GM12878 (cell line): Measurements from ENCODE around the gene PRX. TPM values are rescaled to one million over a fixed set of nuclear protein-coding genes. Genes with fewer than 3 reads are reported as not detected.
"Not testable (repeated sequence)": the region's sequence is repeated elsewhere in the genome, so short reads cannot be mapped to it uniquely, and the experiment has no call there.

Experiments used
- ATAC-seq: fragments of 200-7000 bp; cut with Tn5 transposase; 3 replicates; pipeline ENCODE4 v1.9.1; 2020; ENCODE audit warnings: mild to moderate bottlenecking, moderate library complexity
- BruUV-seq: library from RNA; stranded (reverse); fragments of 400-500 nt; replicated peaks from 2 replicates; lab custom pipeline; 2021; lab: Mats Ljungman, UMichigan
- CTCF ChIA-PET: fragments of 300-600 bp; sonication (Branson Sonifier 250); formaldehyde crosslinking; extraction: SDS; loops from one replicate; lab custom pipeline; 2021; ENCODE audit warnings: inconsistent platforms; lab: Yijun Ruan, JAX
- POLR2A ChIA-PET: fragments of 350-600 bp; formaldehyde crosslinking; extraction: SDS; loops from one replicate; lab custom pipeline; 2021; ENCODE audit warnings: inconsistent platforms; lab: Charles Lee
- RAD21 ChIA-PET: fragments of 300-600 bp; sonication (Branson Sonifier 250); formaldehyde crosslinking; loops from one replicate; lab custom pipeline; 2023; ENCODE audit warnings: antibody characterized with exemption; ENCODE audit not compliant: unreplicated experiment; lab: Charles Lee
- SMC1A ChIA-PET: fragments of 300-600 bp; sonication (Branson Sonifier 250); formaldehyde crosslinking; loops from one replicate; lab custom pipeline; 2023; ENCODE audit not compliant: unreplicated experiment, uncharacterized antibody; lab: Charles Lee
- DNase-seq: peaks from one replicate; pipeline ENCODE4 v3.0.0-alpha.2; 2011; ENCODE audit warnings: low read depth, low spot score
- FAIRE-seq: peaks from 3 replicates; lab custom pipeline; 2011; peaks lifted over from hg19 to GRCh38; lab: Jason Lieb, UNC
- H2AFZ ChIP-seq: 2 replicates; pipeline ENCODE4 v1.6.0; 2011; ENCODE audit warnings: low read depth, low read length, control low read depth; ENCODE audit not compliant: control insufficient read depth
- H3K27ac ChIP-seq: 2 replicates; pipeline ENCODE4 v1.5.1; 2011; ENCODE audit warnings: control low read depth; ENCODE audit not compliant: control insufficient read depth, insufficient read depth
- H3K27me3 ChIP-seq, 2 experiments: replicated peaks in 1 of 2; 2 replicates each; pipeline versions ENCODE4 v1.6.0 to v1.6.1; 2011; ENCODE audit warnings: low read length in 1 of 2; ENCODE audit not compliant: control insufficient read depth in 2 of 2, insufficient read depth in 2 of 2
- H3K36me3 ChIP-seq, 2 experiments: 2 replicates each; pipeline ENCODE4 v1.5.1; 2011; ENCODE audit warnings: low read length in 1 of 2; ENCODE audit not compliant: control insufficient read depth in 2 of 2, insufficient read depth in 2 of 2
- H3K4me1 ChIP-seq: 2 replicates; pipeline ENCODE4 v1.6.1; 2011; ENCODE audit warnings: mild to moderate bottlenecking, low read length, moderate library complexity, mixed read lengths; ENCODE audit not compliant: control insufficient read depth, insufficient read depth
- H3K4me2 ChIP-seq: 2 replicates; pipeline ENCODE4 v1.6.0; 2011; ENCODE audit warnings: control low read depth; ENCODE audit not compliant: control insufficient read depth, insufficient read depth
- H3K4me3 ChIP-seq: fragments of 200-600 bp; sonication (generic); 2 replicates; pipeline ENCODE4 v1.5.1; 2016
- H3K79me2 ChIP-seq: 2 replicates; pipeline ENCODE4 v1.6.0; 2011; ENCODE audit warnings: low read length; ENCODE audit not compliant: control insufficient read depth, insufficient read depth
- H3K9ac ChIP-seq: 2 replicates; pipeline ENCODE4 v1.8.0; 2011; ENCODE audit warnings: low read length, control low read depth, mixed read lengths; ENCODE audit not compliant: control insufficient read depth, insufficient read depth
- H3K9me3 ChIP-seq: replicated peaks from 3 replicates; pipeline ENCODE4 v1.5.1; 2011; ENCODE audit warnings: mild to moderate bottlenecking, low read length; ENCODE audit not compliant: control insufficient read depth, insufficient read depth
- H4K20me1 ChIP-seq: 2 replicates; pipeline ENCODE4 v1.6.0; 2011; ENCODE audit not compliant: control insufficient read depth, insufficient read depth
- KDM1A ChIP-seq: fragments of 200-600 bp; sonication (generic); IDR thresholded peaks from 2 replicates; pipeline ENCODE4 v1.6.1; 2016; ENCODE audit warnings: borderline replicate concordance
- MLLT1 ChIP-seq: fragments of 450-650 bp; IDR thresholded peaks from 2 replicates; pipeline ENCODE4 v1.6.1; 2016; ENCODE audit warnings: mild to moderate bottlenecking
- WGBS: methylation state at CpG from one replicate; pipeline ENCODE4 v1.1.6; 2016; ENCODE audit warnings: low lambda C conversion rate; ENCODE audit not compliant: insufficient replicate concordance, insufficient coverage; ENCODE audit errors: missing lambda C conversion rate; 5-methylcytosine and 5-hydroxymethylcytosine counted together
- in situ Hi-C: fragments of 300-500 bp; cut with MboI; formaldehyde crosslinking; loops from 9 replicates; pipeline ENCODE4 v1.14.3; 2018; ENCODE audit warnings: mixed read lengths
- intact Hi-C: fragments of 100-400 bp; cut with micrococcal nuclease; formaldehyde crosslinking; loops from one replicate; pipeline ENCODE4 v1.14.2; 2022; ENCODE audit not compliant: unreplicated experiment
- polyA plus RNA-seq, 11 experiments: library from polyadenylated mRNA; depleted of rRNA in 4 of 11; unstranded in 6 of 11; stranded (reverse) in 5 of 11; fragments of >200 nt; fragmentation: Nextera tagmentation in 4 of 11; fragmentation: Illumina TruSeq in 1 of 11; extraction: Ambion mirVana in 4 of 11; extraction: Trizol in 1 of 11; gene quantifications; 1 replicate in 1 of 11; 2 replicates in 10 of 11; pipeline versions ENCODE4 v1.2.1 to v1.2.3, GENCODE V29; 2011 to 2016; ENCODE audit warnings: inconsistent platforms in 2 of 11, missing spikeins in 2 of 11, low read depth in 1 of 11
- total RNA-seq, 4 experiments: library from RNA; depleted of rRNA in 3 of 4; stranded (reverse); fragments of >200 nt in 3 of 4; fragmentation: Illumina TruSeq in 1 of 4; extraction: Trizol in 1 of 4; gene quantifications; 2 replicates each; pipeline versions ENCODE4 v1.2.1 to v1.2.3, GENCODE V29; 2013 to 2021

Gene PRX
- total and polyA plus RNA-seq, 10 of the 15 experiments (the other 5 are each of a cell fraction or from before 2014, with no cell fraction given), result 0.02 to 1.4 (median 0.54) TPM; not detected in 1

DNA sequence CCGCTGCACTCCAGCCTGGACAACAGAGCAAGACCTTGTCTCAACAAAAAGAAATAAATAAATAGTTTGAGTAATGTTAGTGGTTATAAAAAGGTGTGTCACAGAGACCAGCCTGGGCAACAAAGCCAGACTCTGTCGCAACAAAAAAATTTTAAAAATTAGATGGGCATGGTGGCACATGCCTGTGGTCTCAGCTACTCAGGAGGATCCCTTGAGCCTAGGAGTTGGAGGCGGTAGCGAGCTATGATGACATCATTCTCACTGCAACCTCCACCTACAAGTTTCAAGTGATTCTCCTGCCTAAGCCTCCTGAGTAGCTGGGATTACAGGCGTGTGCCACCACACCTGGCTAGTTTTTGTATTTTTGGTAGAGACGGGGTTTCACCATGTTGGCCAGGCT is 40.8 kb upstream of the PRX start:
- DNase-seq, intact Hi-C loops, H4K20me1 ChIP-seq, in situ Hi-C loops, H3K4me2 ChIP-seq, H3K79me2 ChIP-seq, FAIRE-seq, H2AFZ ChIP-seq, H3K36me3 ChIP-seq, ATAC-seq, BruUV-seq, H3K9ac ChIP-seq, H3K4me3 ChIP-seq, H3K4me1 ChIP-seq, H3K9me3 ChIP-seq, H3K27ac ChIP-seq, H3K27me3 ChIP-seq: not testable (repeated sequence)
- WGBS, result 89% methylated on average over 6 of the region's 6 CpGs
- SMC1A ChIA-PET, result interaction anchor here (1.0 to 1.7 kb wide), 3 partner anchors 9 to 19 kb away, joined by 3 to 14 read pairs (median 4); partner anchors contain the start of gene SERTAD3
- RAD21 ChIA-PET, result interaction anchor here (1.0 to 1.2 kb wide), 2 partner anchors 10 to 12 kb away, joined by 3 to 4 read pairs; partner anchors contain the start of gene BLVRB
- CTCF ChIA-PET, result interaction anchor here (0.6 to 5.2 kb wide), 4 partner anchors 11 to 181 kb away, joined by 3 to 33 read pairs (median 3); partner anchors contain the start of genes BLVRB and SERTAD1
- POLR2A ChIA-PET, result interaction anchor here (0.5 to 1.7 kb wide), 2 partner anchors 9 to 11 kb away, joined by 4 to 5 read pairs; no protein-coding TSS in a partner anchor

DNA sequence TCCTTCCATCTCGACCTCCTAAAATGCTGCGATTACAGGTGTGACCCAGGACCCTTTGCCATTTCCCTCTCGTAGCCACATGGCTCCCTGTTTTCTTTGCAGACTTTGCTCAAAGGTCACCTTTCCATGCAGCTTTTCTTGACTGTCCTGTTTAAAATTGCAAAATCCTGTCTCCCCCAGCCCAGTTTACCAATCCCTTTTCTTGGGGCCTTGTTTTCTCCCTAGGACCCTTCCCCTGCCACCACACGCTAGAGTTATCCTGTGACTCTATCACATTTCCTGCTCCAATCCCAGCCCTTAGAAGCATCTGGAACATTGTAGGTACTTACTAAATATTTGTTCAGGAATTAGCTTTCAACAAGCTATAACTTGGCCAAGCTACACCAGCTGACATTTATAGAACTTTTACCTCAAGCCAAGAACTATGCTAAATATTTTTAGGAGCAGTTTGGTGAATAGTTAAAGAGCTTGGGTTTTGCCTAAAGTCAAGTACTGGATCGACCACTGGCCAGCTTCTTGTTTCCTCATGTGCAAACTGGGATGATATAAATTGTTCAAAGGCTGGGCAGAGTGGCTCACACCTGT is 40.1 kb upstream of the PRX start:
- FAIRE-seq, result no peak
- SMC1A ChIA-PET, result interaction anchor here (1.0 to 1.7 kb wide), 3 partner anchors 9 to 19 kb away, joined by 3 to 14 read pairs (median 4); partner anchors contain the start of gene SERTAD3
- Histone ChIP-seq H4K20me1 (no peaks in the 10 kb centered on the region), H3K9ac (no peak overlapping the region), H3K4me3 (no peak overlapping the region), H3K27ac (no peak overlapping the region), H3K9me3 (no peaks in the 10 kb centered on the region), H3K27me3 (no peaks in the 10 kb centered on the region), H3K79me2 (no peaks in the 10 kb centered on the region), H3K4me1 (no peaks in the 10 kb centered on the region), H2AFZ (no peak overlapping the region), H3K36me3 (no peaks in the 10 kb centered on the region), H3K4me2 (no peak overlapping the region)
- no peak for DNase-seq
- TF ChIP-seq KDM1A, result no peak
- no peak for TF ChIP-seq MLLT1
- 69% methylated on average over 5 of the region's 5 CpGs for WGBS
- RAD21 ChIA-PET, result interaction anchor here (0.5 to 1.2 kb wide), 4 partner anchors 10 to 147 kb away, joined by 3 to 4 read pairs (median 3); partner anchors contain the start of gene BLVRB
- POLR2A ChIA-PET, result interaction anchor here (0.5 to 1.7 kb wide), 2 partner anchors 9 to 10 kb away, joined by 4 to 5 read pairs; no protein-coding TSS in a partner anchor
- intact Hi-C loops, result no loop called here
- no peak for ATAC-seq
- CTCF ChIA-PET, result interaction anchor here (0.7 to 5.2 kb wide), 3 partner anchors 12 to 32 kb away, joined by 3 to 33 read pairs (median 3); partner anchors contain the start of genes BLVRB and SERTAD1
- BruUV-seq, result no TSS peak
- in situ Hi-C loops, result no loop called here
